Osteoblast (primary cell): ENCODE measurements around the gene BIRC5. TPM values are rescaled to one million over a fixed set of nuclear protein-coding genes. Genes with fewer than 3 reads are reported as not detected.

Experiments
- DNase-seq: peaks from one replicate; pipeline ENCODE4 v3.0.0; 2011; ENCODE audit warnings: low spot score, mixed read lengths; ENCODE audit not compliant: insufficient read length; ENCODE audit errors: missing footprints
- H2AFZ ChIP-seq: 2 replicates; pipeline ENCODE4 v1.6.0; 2011; ENCODE audit warnings: mild to moderate bottlenecking, low read length
- H3K27ac ChIP-seq: 2 replicates; pipeline ENCODE4 v1.5.1; 2011; ENCODE audit warnings: mild to moderate bottlenecking, low read depth, low read length, moderate library complexity
- H3K27me3 ChIP-seq: 2 replicates; pipeline ENCODE4 v1.6.0; 2012; ENCODE audit warnings: mild to moderate bottlenecking, control low read depth, inconsistent platforms, low read length, moderate library complexity; ENCODE audit not compliant: insufficient read depth
- H3K36me3 ChIP-seq: 2 replicates; pipeline ENCODE4 v1.5.1; 2011; ENCODE audit warnings: mild to moderate bottlenecking, low read length, control low read depth, moderate library complexity; ENCODE audit not compliant: insufficient read depth
- H3K4me1 ChIP-seq: 2 replicates; pipeline ENCODE4 v1.5.1; 2011; ENCODE audit warnings: mild to moderate bottlenecking, low read length, control low read depth, moderate library complexity; ENCODE audit not compliant: insufficient read depth
- H3K4me2 ChIP-seq: 2 replicates; pipeline ENCODE4 v1.6.0; 2011; ENCODE audit warnings: mild to moderate bottlenecking, low read length; ENCODE audit not compliant: insufficient read depth
- H3K4me3 ChIP-seq: fragments of 200-600 bp; sonication (generic); 3 replicates; pipeline ENCODE4 v1.5.1; 2012; ENCODE audit warnings: mild to moderate bottlenecking, low read length, inconsistent platforms; ENCODE audit not compliant: insufficient read depth
- H3K79me2 ChIP-seq: 2 replicates; pipeline ENCODE4 v1.6.0; 2012; ENCODE audit warnings: mild to moderate bottlenecking, low read length, control low read depth, inconsistent platforms; ENCODE audit not compliant: insufficient read depth
- H3K9me3 ChIP-seq: 2 replicates; pipeline ENCODE4 v1.5.1; 2011; ENCODE audit warnings: low read depth, low read length, control low read depth
- H4K20me1 ChIP-seq: 2 replicates; pipeline ENCODE4 v1.6.0; 2012; ENCODE audit warnings: mild to moderate bottlenecking, low read length, control low read depth; ENCODE audit not compliant: insufficient read depth
- total RNA-seq: library from RNA; depleted of rRNA; stranded (reverse); fragments of >200 nt; gene quantifications from 2 replicates; pipeline ENCODE4 v1.2.3, GENCODE V29; 2012
- TF ChIP-seq, protein P1 (sequence below): IDR thresholded peaks from 2 replicates; pipeline ENCODE4 v1.5.1; 2011; ENCODE audit warnings: mild to moderate bottlenecking, low read depth, low read length, moderate library complexity; ENCODE audit errors: extremely low read depth

Gene BIRC5
- total RNA-seq, 1 donor: 8.0 TPM

GRCh38 chr17:78249074-78249817, 35.2 kb downstream of the BIRC5 start:
- Histone ChIP-seq H3K79me2 (no peaks in the 10 kb centered on the region), H3K27ac (no peak overlapping the region), H2AFZ (no peak overlapping the region), H3K4me3 (no peak overlapping the region), H3K4me1 (peaks cover 9% of the 10 kb centered on the region), H3K36me3 (no peaks in the 10 kb centered on the region), H3K4me2 (no peak overlapping the region), H3K27me3 (peaks cover 6% of the 10 kb centered on the region), H3K9me3 (no peaks in the 10 kb centered on the region), H4K20me1 (no peaks in the 10 kb centered on the region)
- peak; percentile 41 for DNase-seq
- TF ChIP-seq, protein P1, sequence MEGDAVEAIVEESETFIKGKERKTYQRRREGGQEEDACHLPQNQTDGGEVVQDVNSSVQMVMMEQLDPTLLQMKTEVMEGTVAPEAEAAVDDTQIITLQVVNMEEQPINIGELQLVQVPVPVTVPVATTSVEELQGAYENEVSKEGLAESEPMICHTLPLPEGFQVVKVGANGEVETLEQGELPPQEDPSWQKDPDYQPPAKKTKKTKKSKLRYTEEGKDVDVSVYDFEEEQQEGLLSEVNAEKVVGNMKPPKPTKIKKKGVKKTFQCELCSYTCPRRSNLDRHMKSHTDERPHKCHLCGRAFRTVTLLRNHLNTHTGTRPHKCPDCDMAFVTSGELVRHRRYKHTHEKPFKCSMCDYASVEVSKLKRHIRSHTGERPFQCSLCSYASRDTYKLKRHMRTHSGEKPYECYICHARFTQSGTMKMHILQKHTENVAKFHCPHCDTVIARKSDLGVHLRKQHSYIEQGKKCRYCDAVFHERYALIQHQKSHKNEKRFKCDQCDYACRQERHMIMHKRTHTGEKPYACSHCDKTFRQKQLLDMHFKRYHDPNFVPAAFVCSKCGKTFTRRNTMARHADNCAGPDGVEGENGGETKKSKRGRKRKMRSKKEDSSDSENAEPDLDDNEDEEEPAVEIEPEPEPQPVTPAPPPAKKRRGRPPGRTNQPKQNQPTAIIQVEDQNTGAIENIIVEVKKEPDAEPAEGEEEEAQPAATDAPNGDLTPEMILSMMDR: no peak

GRCh38 chr17:78249818-78250806, 36.1 kb downstream of the BIRC5 start:
- TF ChIP-seq, protein P1: no peak
- Histone ChIP-seq H3K27ac (no peak overlapping the region), H3K4me2 (no peak overlapping the region), H3K27me3 (peaks cover 6% of the 10 kb centered on the region), H3K4me3 (no peak overlapping the region), H3K4me1 (peaks cover 9% of the 10 kb centered on the region), H3K9me3 (no peaks in the 10 kb centered on the region), H3K79me2 (no peaks in the 10 kb centered on the region), H4K20me1 (no peaks in the 10 kb centered on the region), H2AFZ (no peak overlapping the region), H3K36me3 (no peaks in the 10 kb centered on the region)
- peak; percentile 64 for DNase-seq

DNA sequence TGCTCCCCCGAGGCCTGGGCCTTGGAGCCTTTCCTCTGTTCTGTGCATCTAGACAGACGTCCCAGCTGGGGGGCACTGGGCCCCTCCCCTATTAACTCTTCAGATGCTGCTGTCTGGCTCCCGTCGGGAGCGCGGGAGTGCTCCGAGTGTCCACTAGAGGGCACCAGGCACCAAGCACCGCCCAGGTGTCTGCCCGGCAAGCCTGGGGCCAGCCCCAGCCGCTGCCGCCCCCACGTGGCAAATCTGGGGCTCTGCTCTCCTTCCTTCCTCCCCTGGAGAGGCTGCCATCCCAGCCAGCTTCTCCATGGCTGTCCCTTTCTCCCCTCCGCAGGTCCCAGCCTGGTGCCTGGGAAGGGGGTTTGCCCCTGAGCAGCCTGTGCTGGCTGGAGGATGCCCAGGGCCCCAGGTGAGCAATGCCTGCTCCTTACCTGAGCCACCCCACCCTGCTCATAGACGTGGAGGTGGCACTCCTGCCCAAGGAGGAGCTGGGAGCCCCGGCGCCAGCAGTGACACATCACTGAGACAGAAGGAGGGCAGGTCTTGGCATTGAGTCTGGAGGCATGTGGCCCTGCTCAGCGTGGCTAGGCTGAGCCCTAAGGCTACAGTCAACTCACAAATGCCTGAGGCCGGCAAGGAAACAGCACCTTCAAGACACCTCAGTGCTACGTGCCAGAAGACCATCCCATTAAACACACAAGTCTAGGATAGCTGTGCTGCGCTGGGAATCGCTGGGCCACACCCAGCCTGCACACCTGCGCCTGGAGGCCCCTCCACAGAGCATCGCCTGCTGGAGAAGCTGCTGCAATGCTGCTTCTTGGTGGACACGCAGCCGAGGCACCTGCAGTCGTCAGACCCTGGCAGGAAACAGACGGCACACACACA, 37.1 kb downstream of the BIRC5 start:
- TF ChIP-seq, protein P1: peak; percentile 98
- Histone ChIP-seq H3K9me3 (no peaks in the 10 kb centered on the region), H3K27ac (no peak overlapping the region), H2AFZ (peak overlapping the region; percentile 89), H3K36me3 (no peaks in the 10 kb centered on the region), H3K79me2 (no peaks in the 10 kb centered on the region), H3K4me2 (peak overlapping the region; percentile 73), H4K20me1 (no peaks in the 10 kb centered on the region), H3K4me3 (peak overlapping the region; percentile 60), H3K4me1 (peaks cover 9% of the 10 kb centered on the region), H3K27me3 (peaks cover 6% of the 10 kb centered on the region)
- DNase-seq: peak; percentile 100
